Measurements from ENCODE around the gene ALKBH2. TPM values are rescaled to one million over a fixed set of nuclear protein-coding genes. Genes with fewer than 3 reads are reported as not detected.

Gene ALKBH2
- total RNA-seq, 1 donor from 2014 or later: 14.5 TPM

DNA sequence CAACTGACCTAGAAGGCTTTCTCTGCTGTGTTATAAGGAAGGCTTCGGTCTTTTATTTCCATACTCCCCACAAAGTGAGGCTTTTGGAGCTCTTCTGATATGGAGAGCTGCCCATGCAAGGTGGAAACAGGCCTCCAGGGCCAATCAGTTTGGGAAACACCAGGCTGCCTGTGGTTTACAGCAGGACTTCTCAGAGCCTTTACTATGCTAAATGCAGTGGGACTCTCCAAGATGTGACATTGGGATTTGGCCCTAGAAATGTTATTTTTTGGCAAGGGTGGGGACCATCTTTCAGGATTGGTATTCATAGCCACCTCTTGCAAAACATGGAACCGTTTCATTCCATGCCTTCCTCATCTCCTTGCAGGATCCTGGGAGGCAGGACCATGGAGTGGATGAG lies 26.8 kb upstream of the ALKBH2 start:
- peaks cover 25% of the 10 kb centered on the region for H3K4me1 ChIP-seq
- H3K4me3 ChIP-seq: no peak overlapping the region
- intact Hi-C loops (cut with DNase I): no loop called here
- H3K36me3 ChIP-seq: no peaks in the 10 kb centered on the region
- H3K27ac ChIP-seq: no peak overlapping the region
- TF ChIP-seq, protein P1, sequence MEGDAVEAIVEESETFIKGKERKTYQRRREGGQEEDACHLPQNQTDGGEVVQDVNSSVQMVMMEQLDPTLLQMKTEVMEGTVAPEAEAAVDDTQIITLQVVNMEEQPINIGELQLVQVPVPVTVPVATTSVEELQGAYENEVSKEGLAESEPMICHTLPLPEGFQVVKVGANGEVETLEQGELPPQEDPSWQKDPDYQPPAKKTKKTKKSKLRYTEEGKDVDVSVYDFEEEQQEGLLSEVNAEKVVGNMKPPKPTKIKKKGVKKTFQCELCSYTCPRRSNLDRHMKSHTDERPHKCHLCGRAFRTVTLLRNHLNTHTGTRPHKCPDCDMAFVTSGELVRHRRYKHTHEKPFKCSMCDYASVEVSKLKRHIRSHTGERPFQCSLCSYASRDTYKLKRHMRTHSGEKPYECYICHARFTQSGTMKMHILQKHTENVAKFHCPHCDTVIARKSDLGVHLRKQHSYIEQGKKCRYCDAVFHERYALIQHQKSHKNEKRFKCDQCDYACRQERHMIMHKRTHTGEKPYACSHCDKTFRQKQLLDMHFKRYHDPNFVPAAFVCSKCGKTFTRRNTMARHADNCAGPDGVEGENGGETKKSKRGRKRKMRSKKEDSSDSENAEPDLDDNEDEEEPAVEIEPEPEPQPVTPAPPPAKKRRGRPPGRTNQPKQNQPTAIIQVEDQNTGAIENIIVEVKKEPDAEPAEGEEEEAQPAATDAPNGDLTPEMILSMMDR (IDR thresholded peaks at IDR 0.05): no peak
- TF ChIP-seq POLR2A (IDR thresholded peaks at IDR 0.05) (no peak), POLR2AphosphoS5 (IDR thresholded peaks at IDR 0.05; ENCODE audit: insufficient read depth in 1 of 2, low read depth in 1 of 2) (no peak)
- DNase-seq (ENCODE audit: extremely low spot score in 2 of 2): no peak
- H3K9me3 ChIP-seq: no peaks in the 10 kb centered on the region
- H3K27me3 ChIP-seq: no peaks in the 10 kb centered on the region

DNA sequence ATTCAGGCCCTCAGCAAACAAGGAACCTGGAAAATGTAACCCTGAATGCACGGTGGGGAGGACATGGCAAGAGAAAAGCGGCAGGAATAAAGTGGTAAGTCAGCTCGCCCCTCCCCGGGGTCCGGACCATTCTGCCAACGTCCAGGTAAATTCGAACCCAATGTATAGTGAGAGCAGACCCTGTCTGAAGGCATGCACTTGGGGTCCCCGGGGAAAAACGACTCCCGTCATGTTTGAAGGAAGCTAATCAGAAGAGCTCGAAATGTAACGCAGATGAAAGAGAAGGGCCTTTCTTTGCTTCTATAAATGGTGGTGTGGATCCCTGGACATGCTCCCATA lies 23.3 kb upstream of the ALKBH2 start:
- Histone ChIP-seq H3K27me3 (no peaks in the 10 kb centered on the region), H3K4me1 (peaks cover 54% of the 10 kb centered on the region), H3K4me3 (no peak overlapping the region), H3K9me3 (no peaks in the 10 kb centered on the region), H3K36me3 (no peaks in the 10 kb centered on the region), H3K27ac (peak overlapping the region; percentile 65)
- DNase-seq (ENCODE audit: extremely low spot score in 2 of 2): no peak
- intact Hi-C loops (cut with DNase I): no loop called here
- TF ChIP-seq POLR2A (IDR thresholded peaks at IDR 0.05): no peak
- TF ChIP-seq POLR2AphosphoS5 (IDR thresholded peaks at IDR 0.05; ENCODE audit: insufficient read depth in 1 of 2, low read depth in 1 of 2): no peak
- TF ChIP-seq, protein P1 (IDR thresholded peaks at IDR 0.05): no peak

DNA sequence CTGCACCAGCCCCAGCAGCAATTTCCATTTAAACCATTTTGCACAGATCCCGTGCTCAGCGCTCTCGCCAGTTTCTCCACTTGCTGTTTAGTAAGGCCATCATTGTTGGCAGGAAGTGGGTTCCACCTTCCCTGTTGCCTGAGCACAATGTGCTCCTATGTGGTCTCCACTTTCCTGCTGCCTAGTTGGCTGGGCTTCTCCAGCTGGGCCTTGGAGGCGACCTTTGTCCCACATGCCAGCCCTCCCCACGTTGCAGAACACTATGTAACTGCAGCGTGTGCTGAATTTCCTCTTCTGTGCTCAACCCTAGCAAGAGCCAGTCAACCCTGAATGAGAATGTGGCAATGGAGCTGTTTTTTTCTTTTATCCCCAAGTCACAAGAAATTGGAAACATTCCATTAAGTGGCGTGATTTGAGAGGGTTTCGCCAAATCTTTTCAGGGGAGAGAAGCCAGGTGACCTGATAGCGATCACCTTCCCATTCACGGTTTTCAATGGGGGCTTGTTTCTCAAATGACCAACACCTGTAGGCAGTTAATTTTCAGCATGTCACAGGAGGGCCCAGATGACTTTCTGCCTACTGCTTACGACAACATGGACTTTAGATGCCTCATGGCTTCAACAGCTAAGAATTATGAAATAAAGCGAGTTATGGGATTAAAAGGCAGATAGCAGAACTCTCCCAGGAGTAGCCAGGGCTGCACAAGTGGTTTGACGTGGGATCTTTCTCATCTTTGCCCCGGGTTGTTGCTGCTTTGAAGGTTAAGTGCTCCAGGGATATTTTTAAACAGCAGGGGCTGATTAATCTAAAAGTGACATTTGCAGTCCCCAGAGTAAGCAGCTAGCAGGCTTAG lies 22.7 kb upstream of the ALKBH2 start, which contains the start of gene ACACB:
TSS of gene ACACB (plus strand) at position 830 of the 853 bp plus-strand sequence. CDS start 22,819 bp downstream, outside the sequence.
- intact Hi-C loops (cut with DNase I): no loop called here
- TF ChIP-seq POLR2AphosphoS5 (IDR thresholded peaks at IDR 0.05; ENCODE audit: insufficient read depth in 1 of 2, low read depth in 1 of 2): peak; percentile 64 to 75
- TF ChIP-seq, protein P1 (IDR thresholded peaks at IDR 0.05): no peak
- H3K4me1 ChIP-seq: peaks cover 54% of the 10 kb centered on the region
- H3K9me3 ChIP-seq: no peaks in the 10 kb centered on the region
- no peaks in the 10 kb centered on the region for H3K36me3 ChIP-seq
- no peak for DNase-seq (ENCODE audit: extremely low spot score in 2 of 2)
- no peak within 1 kb of the TSS for H3K4me3 ChIP-seq
- no peaks in the 10 kb centered on the region for H3K27me3 ChIP-seq
- H3K27ac ChIP-seq: peak within 1 kb of the TSS; percentile 65

DNA sequence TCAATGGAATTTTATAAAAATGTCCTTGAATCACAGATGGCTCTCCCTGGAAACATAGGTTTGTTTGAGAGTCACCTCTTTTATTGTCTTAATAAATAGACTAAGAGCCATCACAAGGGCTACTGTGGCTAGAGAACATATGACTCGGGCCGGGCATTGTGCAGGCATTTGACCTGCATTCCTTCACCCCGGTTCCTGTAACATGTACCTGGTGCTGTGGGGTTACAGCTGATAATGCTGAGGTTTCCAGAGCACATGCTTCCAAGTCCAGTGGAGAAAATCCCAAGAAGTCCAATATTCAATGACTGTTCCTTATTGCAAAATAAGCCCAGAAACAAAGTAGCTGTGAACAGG lies 22.1 kb upstream of the ALKBH2 start:
- no peak overlapping the region for H3K4me3 ChIP-seq
- intact Hi-C loops (cut with DNase I): no loop called here
- no peaks in the 10 kb centered on the region for H3K27me3 ChIP-seq
- DNase-seq (ENCODE audit: extremely low spot score in 2 of 2): no peak
- H3K4me1 ChIP-seq: peaks cover 58% of the 10 kb centered on the region
- H3K27ac ChIP-seq: peak overlapping the region; percentile 65
- TF ChIP-seq, protein P1 (IDR thresholded peaks at IDR 0.05): no peak
- no peak for TF ChIP-seq POLR2AphosphoS5 (IDR thresholded peaks at IDR 0.05; ENCODE audit: insufficient read depth in 1 of 2, low read depth in 1 of 2)
- TF ChIP-seq POLR2A (IDR thresholded peaks at IDR 0.05): no peak
- no peaks in the 10 kb centered on the region for H3K9me3 ChIP-seq
- H3K36me3 ChIP-seq: no peaks in the 10 kb centered on the region

DNA sequence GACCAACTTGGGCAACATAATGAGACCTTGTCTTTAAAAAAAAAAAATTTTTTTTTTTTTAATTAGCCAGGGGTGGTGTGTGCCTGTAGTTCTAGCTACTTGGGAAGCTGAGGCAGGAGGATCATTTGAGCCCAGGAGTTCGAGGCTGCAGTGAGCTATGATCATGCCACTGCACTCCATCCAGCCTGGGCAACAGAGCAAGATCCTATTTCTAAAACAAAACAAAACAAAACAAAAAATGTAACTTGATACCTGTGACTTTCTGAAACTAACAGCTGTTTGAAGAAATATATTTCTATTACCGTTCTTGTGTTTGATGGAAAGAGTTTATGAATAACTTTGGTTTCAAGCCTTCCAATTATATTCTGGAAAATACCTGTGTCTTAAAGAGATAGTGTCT lies 21.4 kb upstream of the ALKBH2 start:
- H3K4me3 ChIP-seq: no peak overlapping the region
- no peaks in the 10 kb centered on the region for H3K9me3 ChIP-seq
- intact Hi-C loops (cut with DNase I): loop anchor here (5.0 kb wide), 1 partner anchor 38 kb away; no protein-coding TSS in a partner anchor
- peaks cover 64% of the 10 kb centered on the region for H3K4me1 ChIP-seq
- H3K27me3 ChIP-seq: no peaks in the 10 kb centered on the region
- TF ChIP-seq POLR2A (IDR thresholded peaks at IDR 0.05): no peak
- TF ChIP-seq, protein P1 (IDR thresholded peaks at IDR 0.05): no peak
- TF ChIP-seq POLR2AphosphoS5 (IDR thresholded peaks at IDR 0.05; ENCODE audit: insufficient read depth in 1 of 2, low read depth in 1 of 2): no peak
- peak overlapping the region; percentile 65 for H3K27ac ChIP-seq
- DNase-seq (ENCODE audit: extremely low spot score in 2 of 2): no peak
- H3K36me3 ChIP-seq: no peaks in the 10 kb centered on the region
